Subcutaneous adipose tissue (tissue), 4 donors: Measurements from ENCODE around the gene BRINP1. TPM values are rescaled to one million over a fixed set of nuclear protein-coding genes. Genes with fewer than 3 reads are reported as not detected.

Source experiments
- total RNA-seq, 4 donors: library from RNA; depleted of rRNA; stranded (reverse); fragments of >200 nt; gene quantifications; one replicate each; pipeline ENCODE4 v1.1.0, GENCODE V29; 2016
- TF ChIP-seq, protein P1 (sequence below): fragments of 450-650 bp; IDR thresholded peaks from one replicate; pipeline ENCODE4 v1.5.1; 2016; ENCODE audit warnings: low read depth, mild to moderate bottlenecking, control low read depth, antibody characterized with exemption, moderate library complexity

Gene BRINP1
- total RNA-seq, 4 donors from 2014 or later, result not detected

- TF ChIP-seq, protein P1, sequence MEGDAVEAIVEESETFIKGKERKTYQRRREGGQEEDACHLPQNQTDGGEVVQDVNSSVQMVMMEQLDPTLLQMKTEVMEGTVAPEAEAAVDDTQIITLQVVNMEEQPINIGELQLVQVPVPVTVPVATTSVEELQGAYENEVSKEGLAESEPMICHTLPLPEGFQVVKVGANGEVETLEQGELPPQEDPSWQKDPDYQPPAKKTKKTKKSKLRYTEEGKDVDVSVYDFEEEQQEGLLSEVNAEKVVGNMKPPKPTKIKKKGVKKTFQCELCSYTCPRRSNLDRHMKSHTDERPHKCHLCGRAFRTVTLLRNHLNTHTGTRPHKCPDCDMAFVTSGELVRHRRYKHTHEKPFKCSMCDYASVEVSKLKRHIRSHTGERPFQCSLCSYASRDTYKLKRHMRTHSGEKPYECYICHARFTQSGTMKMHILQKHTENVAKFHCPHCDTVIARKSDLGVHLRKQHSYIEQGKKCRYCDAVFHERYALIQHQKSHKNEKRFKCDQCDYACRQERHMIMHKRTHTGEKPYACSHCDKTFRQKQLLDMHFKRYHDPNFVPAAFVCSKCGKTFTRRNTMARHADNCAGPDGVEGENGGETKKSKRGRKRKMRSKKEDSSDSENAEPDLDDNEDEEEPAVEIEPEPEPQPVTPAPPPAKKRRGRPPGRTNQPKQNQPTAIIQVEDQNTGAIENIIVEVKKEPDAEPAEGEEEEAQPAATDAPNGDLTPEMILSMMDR, result no peak
Observed at GRCh38 chr9:119177196-119177595, 192.0 kb downstream of the BRINP1 start.

GRCh38 chr9:119175581-119175980 lies 193.7 kb downstream of the BRINP1 start:
- TF ChIP-seq, protein P1, result no peak

GRCh38 chr9:119167876-119168275 lies 201.4 kb downstream of the BRINP1 start:
- TF ChIP-seq, protein P1, result no peak

GRCh38 chr9:119167267-119167666 lies 202.0 kb downstream of the BRINP1 start:
- TF ChIP-seq, protein P1, result no peak

DNA sequence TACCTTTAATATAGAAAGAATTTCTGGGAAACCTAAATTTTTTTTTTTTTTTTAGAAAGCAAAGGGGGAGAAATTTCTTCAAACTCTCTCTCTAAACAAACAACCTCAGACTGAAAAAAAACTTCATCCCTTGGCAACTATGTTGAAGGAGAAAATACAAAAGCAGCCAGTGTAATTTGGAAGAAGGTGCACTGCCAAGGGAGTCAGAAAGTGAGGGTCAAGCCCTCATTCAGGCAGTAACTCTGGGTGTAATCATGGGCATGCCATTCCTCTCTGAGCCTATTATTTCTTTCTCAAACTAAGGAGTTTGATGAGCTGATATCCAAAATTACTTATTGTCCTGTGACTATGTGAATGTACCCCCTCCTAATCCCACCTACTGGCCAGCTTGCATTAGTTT lies 203.1 kb downstream of the BRINP1 start:
- TF ChIP-seq, protein P1, result no peak

DNA sequence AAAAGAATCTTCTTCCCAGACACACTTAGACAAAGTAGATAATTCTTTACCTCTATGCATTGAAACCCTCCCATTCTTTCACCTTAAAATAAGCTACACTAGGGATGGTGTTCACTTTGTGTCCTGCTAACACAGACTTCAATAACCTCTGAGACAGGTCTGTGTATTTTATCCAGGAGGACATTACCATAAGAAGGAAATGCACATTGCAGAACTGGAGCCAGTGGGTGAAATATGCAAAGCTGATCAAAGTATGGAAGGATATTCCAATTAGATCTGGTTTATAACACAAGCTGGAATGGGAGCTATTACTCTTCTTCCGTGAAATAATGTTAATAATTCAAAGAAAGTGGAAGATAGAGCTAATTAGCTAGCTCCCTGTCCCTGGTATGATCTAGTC lies 204.1 kb downstream of the BRINP1 start:
- TF ChIP-seq, protein P1, result no peak

GRCh38 chr9:119164716-119165115 lies 204.5 kb downstream of the BRINP1 start:
- TF ChIP-seq, protein P1, result no peak

DNA sequence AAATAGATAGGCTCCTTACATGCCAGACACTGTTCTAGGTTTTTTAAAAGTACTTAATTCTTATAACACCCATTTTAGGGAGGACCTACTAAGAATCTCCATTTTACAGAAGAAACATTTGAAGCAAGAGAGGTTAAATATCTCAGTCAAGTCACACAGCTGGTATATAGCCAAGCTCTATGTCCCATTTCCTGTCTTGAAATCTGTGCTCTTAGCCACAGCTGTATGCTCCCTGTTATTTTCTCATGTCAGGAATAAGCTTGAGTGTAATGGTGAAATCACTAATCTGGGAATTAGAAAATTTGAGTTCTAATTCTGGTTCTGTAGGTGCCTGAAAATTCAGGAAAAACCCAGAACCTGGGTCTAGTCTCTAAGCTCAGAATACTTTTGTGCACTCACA lies 208.7 kb downstream of the BRINP1 start:
- TF ChIP-seq, protein P1, result no peak
